HG03025 (cell line): ENCODE results near the gene SARNP.
"Not testable (repeated sequence)": the region's sequence is repeated elsewhere in the genome, so short reads cannot be mapped to it uniquely, and the experiment has no call there.

ENCODE experiments used
- ATAC-seq: cut with Tn5 transposase; IDR thresholded peaks from one replicate; pipeline ENCODE4 v1.9.1; 2021; ENCODE audit warnings: mild to moderate bottlenecking, moderate library complexity; ENCODE audit not compliant: unreplicated experiment, low FRiP score

Gene SARNP

GRCh38 chr12:55809274-55809673 is 8.2 kb downstream of the SARNP start:
- ATAC-seq: no peak

DNA sequence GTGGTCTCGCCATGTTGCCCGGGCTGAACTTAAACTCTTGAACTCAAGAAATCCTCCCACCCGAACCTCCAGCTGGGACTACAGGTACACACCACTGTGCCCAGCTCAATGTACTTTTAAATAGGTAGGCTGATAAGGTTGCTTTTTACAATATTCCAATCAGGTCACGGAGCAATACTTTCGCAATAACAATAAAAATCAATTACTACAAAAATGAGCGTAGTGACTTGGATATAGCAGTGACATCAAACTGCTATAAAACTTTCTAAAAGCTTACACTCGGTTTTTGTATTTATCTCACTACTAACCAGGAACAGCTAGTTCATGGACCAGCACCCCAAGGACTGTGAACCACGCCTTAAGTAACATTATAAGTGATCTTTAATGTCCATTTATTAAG is 10.5 kb downstream of the SARNP start:
- no peak for ATAC-seq

DNA sequence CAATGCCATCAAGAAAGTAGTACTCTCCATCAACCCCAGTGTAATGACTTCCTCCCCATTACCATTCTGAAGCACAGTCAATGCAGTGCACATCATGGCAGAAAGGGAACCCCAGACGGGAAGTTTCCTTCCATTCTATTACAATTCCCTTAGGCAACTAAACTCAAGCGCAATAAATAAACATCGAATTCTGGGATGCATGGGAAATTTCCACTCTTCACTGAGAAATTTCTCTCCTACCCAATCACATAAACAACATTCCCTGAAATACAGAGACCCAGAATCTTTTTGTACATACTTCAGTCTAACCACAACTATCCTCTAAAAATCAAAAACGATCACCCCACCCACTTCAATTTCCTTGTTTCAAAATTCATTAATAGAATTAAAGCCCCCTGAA is 20.0 kb downstream of the SARNP start:
- ATAC-seq: no peak

DNA sequence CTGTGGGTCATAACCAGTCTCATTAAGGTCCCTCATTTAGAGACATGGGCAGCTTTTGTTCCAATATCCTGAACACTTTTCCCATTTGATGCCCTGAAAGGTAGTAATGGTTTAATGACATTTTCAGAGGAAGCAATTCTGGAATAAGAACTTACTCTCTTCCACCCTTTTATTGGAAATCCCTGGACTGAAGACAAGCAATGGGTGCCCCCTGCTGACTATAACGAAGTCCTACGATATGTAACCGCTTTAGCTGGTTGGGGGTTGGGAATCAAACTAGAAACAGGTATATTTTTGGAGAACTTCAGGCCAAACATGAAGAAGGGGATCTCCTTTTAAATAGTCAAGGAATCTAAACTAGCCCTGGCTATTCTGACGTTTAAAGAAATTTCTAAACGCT is 20.5 kb downstream of the SARNP start:
- no peak for ATAC-seq

- ATAC-seq: no peak
Measured at GRCh38 chr12:55795950-55796349, 21.6 kb downstream of the SARNP start.

- ATAC-seq: no peak
Measured at GRCh38 chr12:55789893-55790292, 27.6 kb downstream of the SARNP start.

DNA sequence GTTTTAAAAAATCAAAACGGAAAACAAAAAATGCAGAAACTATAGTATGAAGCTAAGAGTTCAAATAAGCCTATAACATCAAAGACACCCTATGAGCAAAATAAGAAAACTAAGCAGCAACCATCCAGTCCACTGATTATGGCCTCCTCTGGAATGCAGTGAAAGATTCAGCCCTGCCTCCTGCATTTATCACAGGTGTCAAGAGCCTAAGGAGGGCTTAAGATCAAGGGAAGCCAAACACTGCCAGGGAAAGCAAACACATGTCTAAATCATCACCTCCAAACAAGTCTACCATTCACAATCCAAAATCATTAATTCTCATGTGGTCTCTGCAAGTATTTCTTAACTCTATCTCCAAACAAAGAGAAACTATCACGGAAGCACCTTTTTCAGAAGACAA is 28.4 kb downstream of the SARNP start:
- ATAC-seq: no peak

DNA sequence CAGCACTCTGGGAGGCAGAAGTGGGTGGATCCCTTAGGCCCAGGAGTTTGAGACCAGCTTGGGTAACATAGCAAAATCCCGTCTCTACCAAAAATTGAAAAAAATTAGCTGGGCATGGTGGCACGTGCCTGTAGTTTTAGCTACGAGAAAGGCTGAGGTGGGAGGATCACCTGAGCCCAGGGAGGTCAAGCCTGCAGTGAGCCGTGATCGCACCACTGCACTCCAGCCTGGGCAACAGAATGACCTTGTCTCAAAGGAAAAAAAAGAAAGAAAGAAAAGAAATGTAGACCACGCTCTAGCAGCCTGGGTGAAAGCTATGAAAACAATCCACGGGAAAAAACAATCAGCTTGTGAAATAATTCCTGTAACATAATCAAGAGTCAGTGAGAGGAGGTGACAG is 29.0 kb downstream of the SARNP start:
- ATAC-seq: no peak

DNA sequence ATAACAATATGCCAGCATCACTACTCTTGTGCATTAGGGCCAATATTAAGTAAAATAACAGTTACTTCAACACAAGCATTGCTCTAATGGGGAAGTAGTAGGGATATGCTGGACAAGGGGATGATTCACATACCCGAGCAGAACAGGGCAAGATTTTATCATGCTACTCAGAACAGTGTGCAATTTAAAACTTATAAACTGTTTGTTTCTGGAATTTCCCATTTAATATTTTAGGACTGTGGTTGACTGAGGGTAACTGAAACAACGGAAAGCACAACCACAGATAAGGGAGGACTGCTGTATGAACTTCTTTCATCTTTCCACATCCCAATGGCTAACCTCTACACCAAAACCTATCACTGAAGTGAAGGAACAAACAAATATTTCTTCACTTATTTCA is 36.8 kb downstream of the SARNP start:
- no peak for ATAC-seq

DNA sequence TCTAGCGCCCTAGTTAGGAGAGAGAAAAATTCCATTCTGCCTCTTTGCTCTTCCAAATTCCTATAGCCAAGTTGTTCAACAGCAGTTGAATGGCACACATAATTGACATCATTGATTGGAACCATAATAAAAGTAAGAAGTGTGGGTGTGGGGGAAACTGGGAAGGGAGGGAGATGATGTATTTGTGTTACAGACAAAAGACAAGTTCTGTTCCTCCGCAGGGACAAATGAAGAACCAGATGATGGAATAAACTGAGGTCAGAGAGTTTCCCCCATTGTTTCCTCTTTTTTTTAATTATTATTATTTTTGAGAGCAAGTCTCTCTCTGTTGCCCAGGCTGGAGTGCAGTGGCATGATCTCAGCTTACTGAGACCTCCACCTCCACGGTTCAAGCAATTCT is 39.7 kb downstream of the SARNP start:
- no peak for ATAC-seq

GRCh38 chr12:55771736-55772135 is 45.8 kb downstream of the SARNP start:
- ATAC-seq: no peak

- ATAC-seq: no peak
Measured at GRCh38 chr12:55767156-55767555, 50.4 kb downstream of the SARNP start.

DNA sequence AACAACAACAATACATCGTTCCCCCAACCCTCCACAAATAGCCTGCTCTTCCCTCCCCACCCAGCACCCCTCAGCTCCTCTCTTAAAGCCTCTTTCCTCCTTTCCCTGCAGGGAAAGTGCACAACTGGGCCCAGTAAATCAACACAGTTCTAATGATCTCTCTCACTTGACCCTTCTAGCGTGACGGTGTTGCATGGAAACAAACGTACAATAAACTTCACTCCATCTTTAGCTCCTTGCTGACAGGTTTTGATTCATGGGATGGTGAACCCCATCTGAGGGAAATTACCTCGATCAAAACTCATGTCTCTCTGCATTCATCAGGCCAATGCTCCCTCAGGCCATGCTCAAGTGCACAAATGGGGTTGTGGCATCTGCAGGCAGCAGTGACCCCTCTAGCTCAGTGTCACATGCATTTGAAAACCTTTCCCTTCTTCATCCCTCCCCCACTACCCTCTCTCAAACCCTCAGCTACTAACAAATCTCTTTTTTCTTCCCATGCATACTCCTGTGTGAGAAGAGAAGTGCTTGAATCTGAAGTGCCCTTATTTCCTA is 51.7 kb downstream of the SARNP start:
- no peak for ATAC-seq

GRCh38 chr12:55762646-55763045 is 54.9 kb downstream of the SARNP start:
- ATAC-seq: no peak

DNA sequence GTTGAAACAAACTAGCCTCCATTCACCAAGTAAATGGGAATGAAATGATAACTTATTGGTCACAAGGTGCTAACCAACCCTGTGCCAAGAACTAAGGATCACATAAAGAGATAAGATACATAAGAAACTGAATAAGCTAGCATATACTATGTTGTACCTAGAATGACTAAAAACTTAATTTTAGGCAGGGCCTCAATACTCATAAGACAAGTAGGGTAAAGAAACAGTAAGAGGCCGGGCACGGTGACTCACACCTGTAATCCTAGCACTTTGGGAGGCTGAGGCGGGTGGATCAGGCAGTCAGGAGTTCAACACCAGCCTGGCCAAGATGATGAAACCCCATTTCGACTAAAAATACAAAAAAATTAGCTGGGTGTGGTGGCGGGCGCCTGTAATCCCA is 56.9 kb downstream of the SARNP start:
- ATAC-seq: no peak

- not testable (repeated sequence) for ATAC-seq
Measured at GRCh38 chr12:55758575-55758974, 58.9 kb downstream of the SARNP start.

- no peak for ATAC-seq
Measured at GRCh38 chr12:55757701-55758100, 59.8 kb downstream of the SARNP start.

GRCh38 chr12:55755246-55755645 is 62.3 kb downstream of the SARNP start:
- no peak for ATAC-seq

GRCh38 chr12:55748230-55748993 is 69.1 kb downstream of the SARNP start:
- no peak for ATAC-seq

- no peak for ATAC-seq
Measured at GRCh38 chr12:55746913-55747231, 70.7 kb downstream of the SARNP start.

- ATAC-seq: no peak
Measured at GRCh38 chr12:55746174-55746912, 71.2 kb downstream of the SARNP start.
